GM12892 (cell line): Measurements from ENCODE around the gene NUDT8. TPM values are rescaled to one million over a fixed set of nuclear protein-coding genes. Genes with fewer than 3 reads are reported as not detected.

ENCODE experiments used
- DNase-seq: peaks from one replicate; pipeline ENCODE4 v3.0.0; 2011; ENCODE audit not compliant: insufficient read length
- FAIRE-seq: peaks from 2 replicates; lab custom pipeline; 2011; peaks lifted over from hg19 to GRCh38; lab: Jason Lieb, UNC
- POLR2A ChIP-seq: IDR thresholded peaks from 2 replicates; pipeline ENCODE4 v1.6.1; 2011; ENCODE audit warnings: low read depth, low read length, control low read depth
- POLR2AphosphoS5 ChIP-seq: IDR thresholded peaks from 2 replicates; pipeline ENCODE4 v1.6.1; 2011; ENCODE audit warnings: low read depth, low read length, control low read depth
- TAF1 ChIP-seq: IDR thresholded peaks from 2 replicates; pipeline ENCODE4 v1.6.1; 2011; ENCODE audit warnings: low read depth, mild to moderate bottlenecking, control low read depth, low read length, borderline replicate concordance
- polyA plus RNA-seq: library from polyadenylated mRNA; unstranded; fragments of >200 nt; gene quantifications from one replicate; pipeline ENCODE4 v1.2.1, GENCODE V29; 2012; ENCODE audit warnings: missing spikeins, inconsistent platforms; ENCODE audit not compliant: missing spikeins

Gene NUDT8
- 11.1 TPM for polyA plus RNA-seq

- FAIRE-seq (no peak), DNase-seq (peak; percentile 88)
- TF ChIP-seq POLR2A (peak; percentile 75), POLR2AphosphoS5 (no peak), TAF1 (0 out of 2 replicates have a peak, but pooled peaks have one; percentile 35)
These were observed at the start of gene NUDT8 for GRCh38 chr11:67629386-67630227. Gene NUDT8 (minus strand): TSS chr11:67629937. CDS start chr11:67629911, 26 bp downstream.

GRCh38 chr11:67675058-67675747 lies 45.5 kb upstream of the NUDT8 start:
- FAIRE-seq, result no peak
- DNase-seq, result no peak
- TF ChIP-seq POLR2A (no peak), TAF1 (no peak), POLR2AphosphoS5 (no peak)

GRCh38 chr11:67674442-67674871 lies 44.7 kb upstream of the NUDT8 start, which contains the start of gene ALDH3B2:
Gene ALDH3B2 (minus strand): TSS chr11:67674623. CDS start chr11:67666935, 7,688 bp downstream.
- DNase-seq (no peak), FAIRE-seq (no peak)
- no peak for TF ChIP-seq POLR2A
- TF ChIP-seq TAF1, result no peak
- no peak for TF ChIP-seq POLR2AphosphoS5

- DNase-seq, result no peak
- no peak for FAIRE-seq
- TF ChIP-seq POLR2AphosphoS5, result no peak
- no peak for TF ChIP-seq TAF1
- no peak for TF ChIP-seq POLR2A
These were observed 44.2 kb upstream of the NUDT8 start for GRCh38 chr11:67673902-67674301.

- FAIRE-seq (no peak), DNase-seq (no peak)
- TF ChIP-seq POLR2AphosphoS5 (no peak), TAF1 (no peak), POLR2A (no peak)
These were observed 43.6 kb upstream of the NUDT8 start for GRCh38 chr11:67673358-67673757.

- DNase-seq, result no peak
- FAIRE-seq, result no peak
- TF ChIP-seq TAF1 (no peak), POLR2A (no peak), POLR2AphosphoS5 (no peak)
These were observed 41.4 kb upstream of the NUDT8 start for GRCh38 chr11:67671211-67671520.

DNA sequence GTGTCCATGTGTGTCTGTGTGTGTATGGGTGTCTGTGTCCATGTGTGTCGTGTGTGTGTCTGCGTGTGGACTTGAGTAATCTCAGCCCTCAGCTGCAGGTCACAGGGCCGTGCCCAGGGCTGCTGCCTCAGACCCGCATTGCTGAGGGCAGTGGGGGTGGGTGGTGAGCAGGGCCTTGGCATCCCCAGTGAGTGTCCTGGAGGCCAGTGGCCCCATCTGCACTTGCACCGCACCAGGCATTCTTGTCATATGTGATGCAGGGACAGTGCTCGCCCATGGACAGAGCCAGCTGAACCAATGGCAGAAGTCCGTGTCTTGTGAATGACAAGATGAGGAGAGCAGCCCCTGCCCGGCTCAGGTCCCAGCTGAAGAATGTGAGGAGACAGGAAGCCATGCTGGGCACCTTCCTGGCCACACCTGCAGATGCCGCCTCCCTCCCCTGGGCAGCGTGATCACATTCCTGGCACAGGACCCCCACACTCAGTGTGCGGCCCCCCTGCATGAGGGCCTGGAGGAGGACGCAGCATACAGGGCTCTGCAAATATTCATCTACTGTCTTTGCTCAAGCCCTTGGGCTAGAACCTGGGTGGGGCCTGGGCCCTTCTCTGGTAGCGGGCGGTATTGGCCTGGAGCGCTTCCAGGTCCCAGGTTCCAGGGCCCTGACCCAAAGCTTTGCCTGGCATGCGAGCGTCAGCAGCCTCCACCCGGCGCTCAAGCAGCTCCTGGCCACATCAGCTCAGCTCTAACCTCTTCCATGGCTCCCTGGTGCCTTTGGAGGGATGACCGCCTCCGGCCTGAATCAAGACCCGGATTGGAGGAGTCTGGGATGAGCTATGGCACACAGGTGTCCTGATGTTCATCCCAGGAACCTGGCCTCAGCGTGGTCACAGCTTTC lies 40.8 kb upstream of the NUDT8 start:
- FAIRE-seq, result no peak
- TF ChIP-seq TAF1 (no peak), POLR2A (no peak), POLR2AphosphoS5 (no peak)
- no peak for DNase-seq

DNA sequence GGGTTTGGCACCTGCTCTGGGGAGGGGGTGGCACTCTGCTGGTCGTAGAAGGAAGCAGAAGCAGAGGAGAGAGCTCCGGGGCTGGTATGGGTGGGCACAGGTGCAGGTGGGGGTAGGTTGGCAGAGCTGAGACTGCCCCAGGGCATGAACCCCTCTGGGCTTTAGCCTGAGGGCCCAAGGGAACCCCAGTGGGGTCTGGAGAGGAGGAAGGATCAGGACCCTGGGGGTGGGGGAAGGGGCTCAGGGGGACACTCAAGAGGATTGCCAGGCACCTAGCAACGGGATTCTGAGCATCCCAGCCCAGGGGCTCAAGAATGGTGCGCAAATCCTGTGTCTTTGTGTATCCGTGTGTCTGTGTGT lies 38.4 kb upstream of the NUDT8 start:
- TF ChIP-seq POLR2AphosphoS5 (no peak), POLR2A (no peak), TAF1 (no peak)
- no peak for DNase-seq
- FAIRE-seq, result no peak

DNA sequence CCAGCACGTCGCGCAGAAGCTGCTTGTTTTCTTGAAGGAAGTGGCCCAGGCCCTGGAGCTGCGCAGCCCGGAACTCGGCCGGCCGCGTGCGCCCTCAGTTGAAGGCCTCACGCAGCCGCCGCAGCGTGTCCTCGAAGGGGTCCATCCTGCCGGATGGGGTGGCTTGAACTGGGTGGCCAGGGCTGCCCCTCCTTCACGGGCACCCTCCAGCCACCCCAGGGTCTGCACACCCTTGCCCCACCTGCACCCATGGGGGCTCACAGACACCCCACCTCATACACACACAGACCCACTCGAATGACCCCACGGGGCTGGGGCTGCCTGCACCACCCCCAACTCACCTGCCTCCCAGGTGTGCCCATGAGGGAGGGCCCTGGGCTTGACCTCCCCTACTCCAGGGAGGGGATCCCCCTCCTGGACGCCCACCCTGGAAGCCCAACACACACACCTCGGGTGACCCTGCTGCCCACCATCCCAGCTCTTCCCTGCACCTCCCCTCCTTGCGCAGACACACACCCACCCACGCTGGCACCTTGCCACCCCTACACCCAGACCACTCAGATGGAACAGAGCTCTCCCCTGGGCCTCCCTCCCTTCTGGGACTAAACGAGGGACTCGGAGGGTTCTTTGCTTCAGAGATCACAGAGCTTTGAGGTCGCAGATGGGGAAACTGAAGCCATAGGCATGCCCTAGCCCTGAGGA lies 37.9 kb upstream of the NUDT8 start:
- peak; percentile 76 for FAIRE-seq
- no peak for TF ChIP-seq POLR2A
- no peak for TF ChIP-seq TAF1
- TF ChIP-seq POLR2AphosphoS5, result no peak
- DNase-seq, result no peak
